GM23338 (cell line): ENCODE data around the gene SPDYA. TPM values are rescaled to one million over a fixed set of nuclear protein-coding genes. Genes with fewer than 3 reads are reported as not detected.

Experiments used
- ATAC-seq: fragments of 200-7000 bp; cut with Tn5 transposase; 3 replicates; pipeline ENCODE4 v1.9.1; 2020
- DNase-seq: peaks from one replicate; pipeline ENCODE4 v3.0.0-alpha.2; 2015; ENCODE audit warnings: low spot score
- H2AFZ ChIP-seq: fragments of 200-600 bp; sonication (generic); 2 replicates; pipeline ENCODE4 v1.8.0; 2016; ENCODE audit warnings: antibody characterized with exemption, mild to moderate bottlenecking, moderate library complexity
- H3F3A ChIP-seq: fragments of 200-600 bp; sonication (generic); replicated peaks from 2 replicates; pipeline ENCODE4 v1.8.0; 2017; ENCODE audit warnings: antibody characterized with exemption, mixed run types, low read depth
- H3K27ac ChIP-seq: fragments of 200-600 bp; sonication (generic); 2 replicates; pipeline ENCODE4 v1.6.1; 2016; ENCODE audit warnings: low read depth
- H3K27me3 ChIP-seq: fragments of 200-600 bp; sonication (generic); 2 replicates; pipeline ENCODE4 v1.8.0; 2016; ENCODE audit warnings: mild to moderate bottlenecking, mixed run types, moderate library complexity; ENCODE audit not compliant: insufficient read depth
- H3K36me3 ChIP-seq: fragments of 200-600 bp; sonication (generic); 2 replicates; pipeline ENCODE4 v1.8.0; 2016; ENCODE audit warnings: mild to moderate bottlenecking; ENCODE audit not compliant: insufficient read depth
- H3K4me1 ChIP-seq: fragments of 200-600 bp; sonication (generic); 2 replicates; pipeline ENCODE4 v1.8.0; 2016; ENCODE audit warnings: mild to moderate bottlenecking, moderate library complexity; ENCODE audit not compliant: insufficient read depth
- H3K4me2 ChIP-seq: fragments of 200-600 bp; sonication (generic); 2 replicates; pipeline ENCODE4 v1.7.1; 2017; ENCODE audit warnings: mixed run types
- H3K4me3 ChIP-seq: fragments of 200-600 bp; sonication (generic); 2 replicates; pipeline ENCODE4 v1.6.1; 2016; ENCODE audit warnings: mixed run types
- H3K79me2 ChIP-seq: fragments of 200-600 bp; sonication (generic); replicated peaks from 2 replicates; pipeline ENCODE4 v1.8.0; 2017; ENCODE audit warnings: mild to moderate bottlenecking; ENCODE audit not compliant: insufficient read depth
- H3K9me2 ChIP-seq: fragments of 200-600 bp; sonication (generic); 2 replicates; pipeline ENCODE4 v1.8.0; 2017; ENCODE audit not compliant: insufficient read depth
- H4K20me1 ChIP-seq: fragments of 200-600 bp; sonication (generic); replicated peaks from 2 replicates; pipeline ENCODE4 v1.8.0; 2017; ENCODE audit warnings: mild to moderate bottlenecking; ENCODE audit not compliant: insufficient read depth
- H3K27ac Mint-ChIP-seq: 2 replicates; pipeline ENCODE4 v1.8.0; 2020; ENCODE audit warnings: inconsistent platforms, mild to moderate bottlenecking, moderate library complexity, mixed read lengths
- H3K27me3 Mint-ChIP-seq: 3 replicates; pipeline ENCODE4 v1.8.0; 2022; ENCODE audit warnings: low read depth, mild to moderate bottlenecking, moderate library complexity, mixed read lengths, inconsistent platforms; ENCODE audit not compliant: insufficient read depth, poor library complexity
- H3K36me3 Mint-ChIP-seq: 3 replicates; pipeline ENCODE4 v1.8.0; 2021; ENCODE audit warnings: low read depth, mild to moderate bottlenecking, inconsistent platforms, moderate library complexity, mixed read lengths
- H3K4me1 Mint-ChIP-seq: 3 replicates; pipeline ENCODE4 v1.8.0; 2020; ENCODE audit warnings: mild to moderate bottlenecking, inconsistent platforms, mixed read lengths
- H3K4me3 Mint-ChIP-seq: 3 replicates; pipeline ENCODE4 v1.8.0; 2021; ENCODE audit warnings: moderate library complexity, mild to moderate bottlenecking, inconsistent platforms, mixed read lengths
- H3K9me3 Mint-ChIP-seq: 3 replicates; pipeline ENCODE4 v1.8.0; 2020; ENCODE audit warnings: moderate library complexity, mild to moderate bottlenecking, inconsistent platforms, mixed read lengths
- CREB1 ChIP-seq: fragments of 250-450 bp; sonication (Bioruptor Pico); IDR thresholded peaks from 2 replicates; pipeline ENCODE4 v1.5.0; 2020; ENCODE audit warnings: low read depth, mild to moderate bottlenecking, moderate library complexity
- CTCF ChIP-seq, 2 experiments: fragments of 200-600 bp in 1 of 2; sonication (generic) in 1 of 2; conservative IDR thresholded peaks; 2 replicates each; pipeline versions ENCODE4 v1.5.1 to v1.6.1; 2016 to 2017; ENCODE audit warnings: antibody characterized with exemption in 2 of 2, low read depth in 2 of 2, mild to moderate bottlenecking in 2 of 2, moderate library complexity in 1 of 2
- EZH2phosphoT487 ChIP-seq: fragments of 200-600 bp; sonication (generic); IDR thresholded peaks from one replicate; pipeline ENCODE4 v1.8.1; 2018; ENCODE audit warnings: antibody characterized with exemption; ENCODE audit not compliant: unreplicated experiment
- ZNF114 ChIP-seq: fragments of 250-450 bp; sonication (Bioruptor Pico); IDR thresholded peaks from 2 replicates; pipeline ENCODE4 v1.5.0; 2020; ENCODE audit warnings: mild to moderate bottlenecking, moderate library complexity
- ZNF331 ChIP-seq: fragments of 250-450 bp; sonication (Bioruptor Pico); IDR thresholded peaks from 2 replicates; pipeline ENCODE4 v1.5.0; 2020; ENCODE audit warnings: low read depth, mild to moderate bottlenecking, moderate library complexity
- ZNF462 ChIP-seq: fragments of 250-450 bp; sonication (Bioruptor Pico); IDR thresholded peaks from 2 replicates; pipeline ENCODE4 v1.5.0; 2020; ENCODE audit warnings: mild to moderate bottlenecking, moderate library complexity
- long read RNA-seq: library from polyadenylated mRNA; unstranded; transcript quantifications from one replicate; pipeline ENCODE4 v2.0.0, GENCODE V29; 2020; ENCODE audit not compliant: unreplicated experiment
- polyA plus RNA-seq: library from polyadenylated mRNA; unstranded; fragments of >200 nt; fragmentation: Nextera tagmentation; extraction: Ambion mirVana; gene quantifications from 2 replicates; pipeline ENCODE4 v1.2.1, GENCODE V29; 2016
- total RNA-seq: library from RNA; depleted of rRNA; stranded (reverse); fragments of >200 nt; shearing (Covaris generic); gene quantifications from 2 replicates; pipeline ENCODE4 v1.2.3, GENCODE V29; 2014; rRNA removed

The SPDYA gene
- 0.12 and 0.42 TPM in 2 replicates for total RNA-seq
- polyA plus RNA-seq, result 2.8 and 4.0 TPM in 2 replicates
- long read RNA-seq, partial matches to known transcripts, result 0 of 44 reads
- long read RNA-seq, other reads (novel, unspliced or antisense), result 44 of 44 reads

- Mint-ChIP-seq H3K27me3 (peaks cover 22% of the 10 kb centered on the region), H3K4me1 (peaks cover 4% of the 10 kb centered on the region; the same call in 2 of the 3 replicates), H3K27ac (no peak within 1 kb of the TSS), H3K36me3 (peaks cover 8% of the 10 kb centered on the region), H3K9me3 (peaks cover 7% of the 10 kb centered on the region; the same call in 1 of the 3 replicates), H3K4me3 (peak within 1 kb of the TSS; percentile 58)
- Histone ChIP-seq H3K79me2 (no peaks in the 10 kb centered on the region), H2AFZ (peak within 1 kb of the TSS; percentile 95), H3K27me3 (peaks cover 27% of the 10 kb centered on the region), H4K20me1 (no peaks in the 10 kb centered on the region; the same call in none of the 2 replicates), H3K36me3 (no peaks in the 10 kb centered on the region), H3K4me2 (peak within 1 kb of the TSS; percentile 79), H3K4me3 (peak within 1 kb of the TSS; percentile 66), H3F3A (peaks cover 13% of the 10 kb centered on the region; the same call in 1 of the 2 replicates), H3K9me2 (no peaks in the 10 kb centered on the region), H3K4me1 (no peaks in the 10 kb centered on the region; the same call in 1 of the 2 replicates), H3K27ac (no peak within 1 kb of the TSS)
- TF ChIP-seq CTCF (conservative IDR thresholded peaks at IDR 0.05; ENCODE audit: low read depth in 2 of 2) (0 out of 4 replicates have a peak, but pooled peaks of 1 of the 2 experiments have one; percentile 6), ZNF331 (CRISPR knock-in tag) (no peak), CREB1 (CRISPR knock-in tag) (peak; percentile 9; the same call in 1 of the 2 replicates)
- ATAC-seq (peak; percentile 97), DNase-seq (peak; percentile 93)
Observed at GRCh38 chr2:28810384-28811285, at the start of gene SPDYA. Gene SPDYA, plus strand, starts transcription at chr2:28810834. Its CDS starts 5,181 bp downstream, at chr2:28816015.

DNA sequence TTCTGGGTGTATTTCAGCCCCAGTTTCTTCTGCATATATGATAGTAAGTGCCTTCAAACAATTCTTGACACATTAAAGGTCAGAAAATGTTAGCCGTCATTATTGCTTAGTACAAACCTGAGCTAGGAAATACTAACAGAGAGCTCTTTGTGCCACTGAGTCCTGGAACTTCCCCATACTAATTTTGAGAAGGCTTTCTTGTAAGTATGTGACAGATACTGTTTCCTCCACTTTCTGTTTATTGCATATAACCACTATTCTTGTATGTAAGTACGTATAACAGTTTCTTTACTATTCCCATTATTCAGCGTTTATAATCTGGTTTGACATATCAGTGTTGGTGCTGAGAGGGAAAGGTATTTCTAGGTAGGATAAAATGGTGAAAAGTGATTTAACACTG lies 49.2 kb upstream of the SPDYA start:
- H3K4me3 ChIP-seq, result no peak overlapping the region
- H3K4me1 Mint-ChIP-seq, result peaks cover 16% of the 10 kb centered on the region
- no peak overlapping the region for H3K27ac Mint-ChIP-seq
- TF ChIP-seq ZNF462 (CRISPR knock-in tag) (no peak), ZNF114 (CRISPR knock-in tag) (no peak), CREB1 (CRISPR knock-in tag) (no peak), EZH2phosphoT487 (no peak), CTCF (conservative IDR thresholded peaks at IDR 0.05; ENCODE audit: low read depth in 2 of 2) (no peak)

More for the DNA sequence above, 49.2 kb upstream of the SPDYA start:
- Histone ChIP-seq H3K36me3 (no peaks in the 10 kb centered on the region), H2AFZ (no peak overlapping the region), H4K20me1 (peaks cover 62% of the 10 kb centered on the region), H3K4me2 (no peak overlapping the region), H3K27ac (no peak overlapping the region), H3K4me1 (peaks cover 4% of the 10 kb centered on the region; the same call in 1 of the 2 replicates), H3K27me3 (no peaks in the 10 kb centered on the region), H3F3A (no peaks in the 10 kb centered on the region), H3K79me2 (peaks cover 100% of the 10 kb centered on the region), H3K9me2 (no peaks in the 10 kb centered on the region)
- H3K4me3 Mint-ChIP-seq, result no peak overlapping the region
- ATAC-seq, result no peak
- no peak for DNase-seq
- peaks cover 11% of the 10 kb centered on the region; the same call in 2 of the 3 replicates for H3K36me3 Mint-ChIP-seq
- H3K9me3 Mint-ChIP-seq, result no peaks in the 10 kb centered on the region
- H3K27me3 Mint-ChIP-seq, result peaks cover 4% of the 10 kb centered on the region
